NCI-H1694 (cell line): ENCODE results near the gene CSTF2.
A peak's percentile ranks its signal among the peaks of the same experiment; 100 is the strongest.
"Not testable (repeated sequence)": the region's sequence is repeated elsewhere in the genome, so short reads cannot be mapped to it uniquely, and the experiment has no call there.

Source experiments
- DNase-seq: peaks from one replicate; lab custom pipeline; 2025; lab: John Stamatoyannopoulos, UW

The CSTF2 gene

GRCh38 chrX:100819837-100820666 lies at the start of gene CSTF2:
TSS of gene CSTF2 (plus strand) at chrX:100820391. CDS start at chrX:100820417, 26 bp downstream.
- DNase-seq, result peak; percentile 70

- DNase-seq, result not testable (repeated sequence)
Observed at GRCh38 chrX:100796371-100796770, 23.8 kb upstream of the CSTF2 start.

- no peak for DNase-seq
Observed at GRCh38 chrX:100797359-100797758, 22.8 kb upstream of the CSTF2 start.

- DNase-seq, result no peak
Observed at GRCh38 chrX:100798484-100799214, 21.5 kb upstream of the CSTF2 start.

- no peak for DNase-seq
Observed at GRCh38 chrX:100802843-100803242, 17.3 kb upstream of the CSTF2 start.

GRCh38 chrX:100804780-100805179 lies 15.4 kb upstream of the CSTF2 start:
- no peak for DNase-seq

GRCh38 chrX:100808265-100808664 lies 11.9 kb upstream of the CSTF2 start:
- DNase-seq, result not testable (repeated sequence)

GRCh38 chrX:100812216-100813158 lies 7.7 kb upstream of the CSTF2 start:
- DNase-seq, result no peak

- no peak for DNase-seq
Observed at GRCh38 chrX:100817340-100817739, 2.9 kb upstream of the CSTF2 start.

- no peak for DNase-seq
Observed at GRCh38 chrX:100819534-100819836, 706 bp upstream of the CSTF2 start.

GRCh38 chrX:100829730-100830129 lies 9.5 kb downstream of the CSTF2 start:
- DNase-seq, result no peak

- DNase-seq, result no peak
Observed at GRCh38 chrX:100830143-100830542, 10.0 kb downstream of the CSTF2 start.

- no peak for DNase-seq
Observed at GRCh38 chrX:100830547-100830946, 10.4 kb downstream of the CSTF2 start.

- no peak for DNase-seq
Observed at GRCh38 chrX:100831219-100831946, 11.2 kb downstream of the CSTF2 start.

- DNase-seq, result no peak
Observed at GRCh38 chrX:100850317-100850716, 30.1 kb downstream of the CSTF2 start.

GRCh38 chrX:100852810-100853209 lies 32.6 kb downstream of the CSTF2 start:
- DNase-seq, result no peak

GRCh38 chrX:100863326-100863864 lies 43.2 kb downstream of the CSTF2 start:
- DNase-seq, result no peak

GRCh38 chrX:100864657-100865391 lies 44.6 kb downstream of the CSTF2 start:
- no peak for DNase-seq

- no peak for DNase-seq
Observed at GRCh38 chrX:100868273-100868672, 48.1 kb downstream of the CSTF2 start.

GRCh38 chrX:100870527-100870926 lies 50.3 kb downstream of the CSTF2 start:
- DNase-seq, result no peak
